ENCODE data around the gene CWH43. TPM values are rescaled to one million over a fixed set of nuclear protein-coding genes. Genes with fewer than 3 reads are reported as not detected.
"Not testable (repeated sequence)": the region's sequence is repeated elsewhere in the genome, so short reads cannot be mapped to it uniquely, and the experiment has no call there.

The CWH43 gene
- total RNA-seq, 1 experiment from 2014 or later = 3.0 TPM

GRCh38 chr4:49102344-49102898, 116.3 kb downstream of the CWH43 start:
- H3F3A ChIP-seq (ENCODE audit: low read length, unreplicated experiment); DNase-seq; H3K4me3 ChIP-seq (ENCODE audit: low read length); H2AFZ ChIP-seq (ENCODE audit: low read length); H3K27ac ChIP-seq (ENCODE audit: low read length); H3K9ac ChIP-seq (ENCODE audit: low read length); H3K36me3 ChIP-seq (ENCODE audit: low read depth, low read length); intact Hi-C loops (cut with micrococcal nuclease); H3K27me3 ChIP-seq (ENCODE audit: low read length); CTCF ChIA-PET; H3K4me2 ChIP-seq (ENCODE audit: low read length); H3K79me2 ChIP-seq (ENCODE audit: low read length); H3K4me1 ChIP-seq (ENCODE audit: insufficient read depth, low read length); H4K20me1 ChIP-seq (ENCODE audit: low read length); POLR2A ChIA-PET (ENCODE audit: unreplicated experiment); H3K9me2 ChIP-seq (replicated peaks; ENCODE audit: low read length); BruUV-seq (replicated peaks): not testable (repeated sequence)
- peak; percentile 23; the same call in 1 of the 2 replicates for ATAC-seq
- peaks cover 39% of the 10 kb centered on the region for H3K9me3 ChIP-seq (ENCODE audit: low read length)

- H3K27ac ChIP-seq (ENCODE audit: low read length); BruUV-seq (replicated peaks); H3K4me2 ChIP-seq (ENCODE audit: low read length); H3K36me3 ChIP-seq (ENCODE audit: low read depth, low read length); CTCF ChIA-PET; H3K4me3 ChIP-seq (ENCODE audit: low read length); intact Hi-C loops (cut with micrococcal nuclease); ATAC-seq; H2AFZ ChIP-seq (ENCODE audit: low read length); H4K20me1 ChIP-seq (ENCODE audit: low read length); H3K9ac ChIP-seq (ENCODE audit: low read length); POLR2A ChIA-PET (ENCODE audit: unreplicated experiment); DNase-seq; H3K79me2 ChIP-seq (ENCODE audit: low read length); H3K4me1 ChIP-seq (ENCODE audit: insufficient read depth, low read length); H3F3A ChIP-seq (ENCODE audit: low read length, unreplicated experiment); H3K9me2 ChIP-seq (replicated peaks; ENCODE audit: low read length); H3K27me3 ChIP-seq (ENCODE audit: low read length): not testable (repeated sequence)
- peaks cover 38% of the 10 kb centered on the region for H3K9me3 ChIP-seq (ENCODE audit: low read length)
Observed at GRCh38 chr4:49103436-49104136, 117.5 kb downstream of the CWH43 start.

- H4K20me1 ChIP-seq (ENCODE audit: low read length); H2AFZ ChIP-seq (ENCODE audit: low read length); DNase-seq; ATAC-seq; H3K27ac ChIP-seq (ENCODE audit: low read length); intact Hi-C loops (cut with micrococcal nuclease); H3K79me2 ChIP-seq (ENCODE audit: low read length); H3K9ac ChIP-seq (ENCODE audit: low read length); H3F3A ChIP-seq (ENCODE audit: low read length, unreplicated experiment); BruUV-seq (replicated peaks); H3K4me1 ChIP-seq (ENCODE audit: insufficient read depth, low read length); H3K9me2 ChIP-seq (replicated peaks; ENCODE audit: low read length); H3K4me2 ChIP-seq (ENCODE audit: low read length); H3K4me3 ChIP-seq (ENCODE audit: low read length); CTCF ChIA-PET; POLR2A ChIA-PET (ENCODE audit: unreplicated experiment); H3K36me3 ChIP-seq (ENCODE audit: low read depth, low read length); H3K27me3 ChIP-seq (ENCODE audit: low read length): not testable (repeated sequence)
- peaks cover 33% of the 10 kb centered on the region for H3K9me3 ChIP-seq (ENCODE audit: low read length)
Observed at GRCh38 chr4:49104231-49104930, 118.3 kb downstream of the CWH43 start.

GRCh38 chr4:49105248-49105904, 119.3 kb downstream of the CWH43 start:
- H3K9me3 ChIP-seq (ENCODE audit: low read length) = peaks cover 26% of the 10 kb centered on the region

GRCh38 chr4:49107262-49107661, 121.2 kb downstream of the CWH43 start:
- H3K27me3 ChIP-seq (ENCODE audit: low read length); POLR2A ChIA-PET (ENCODE audit: unreplicated experiment); H3K9ac ChIP-seq (ENCODE audit: low read length); H3K9me2 ChIP-seq (replicated peaks; ENCODE audit: low read length); H3K4me3 ChIP-seq (ENCODE audit: low read length); H4K20me1 ChIP-seq (ENCODE audit: low read length); CTCF ChIA-PET; H2AFZ ChIP-seq (ENCODE audit: low read length); H3K36me3 ChIP-seq (ENCODE audit: low read depth, low read length); H3F3A ChIP-seq (ENCODE audit: low read length, unreplicated experiment); intact Hi-C loops (cut with micrococcal nuclease); H3K4me2 ChIP-seq (ENCODE audit: low read length); H3K4me1 ChIP-seq (ENCODE audit: insufficient read depth, low read length); H3K27ac ChIP-seq (ENCODE audit: low read length); BruUV-seq (replicated peaks); ATAC-seq; H3K79me2 ChIP-seq (ENCODE audit: low read length): not testable (repeated sequence)
- peak; percentile 46 for DNase-seq
- peaks cover 30% of the 10 kb centered on the region for H3K9me3 ChIP-seq (ENCODE audit: low read length)

More at GRCh38 chr4:49105248-49105904, 119.3 kb downstream of the CWH43 start:
- H3K4me2 ChIP-seq (ENCODE audit: low read length); H3K79me2 ChIP-seq (ENCODE audit: low read length); H3K9ac ChIP-seq (ENCODE audit: low read length); POLR2A ChIA-PET (ENCODE audit: unreplicated experiment); intact Hi-C loops (cut with micrococcal nuclease); H4K20me1 ChIP-seq (ENCODE audit: low read length); H3K36me3 ChIP-seq (ENCODE audit: low read depth, low read length); H3K4me3 ChIP-seq (ENCODE audit: low read length); BruUV-seq (replicated peaks); DNase-seq; H3K9me2 ChIP-seq (replicated peaks; ENCODE audit: low read length); ATAC-seq; H3K27me3 ChIP-seq (ENCODE audit: low read length); H3K4me1 ChIP-seq (ENCODE audit: insufficient read depth, low read length); CTCF ChIA-PET; H2AFZ ChIP-seq (ENCODE audit: low read length); H3F3A ChIP-seq (ENCODE audit: low read length, unreplicated experiment); H3K27ac ChIP-seq (ENCODE audit: low read length): not testable (repeated sequence)

- BruUV-seq (replicated peaks); H3K9me2 ChIP-seq (replicated peaks; ENCODE audit: low read length); POLR2A ChIA-PET (ENCODE audit: unreplicated experiment); H2AFZ ChIP-seq (ENCODE audit: low read length); H3K4me3 ChIP-seq (ENCODE audit: low read length); H3K4me1 ChIP-seq (ENCODE audit: insufficient read depth, low read length); intact Hi-C loops (cut with micrococcal nuclease); H3K27ac ChIP-seq (ENCODE audit: low read length); CTCF ChIA-PET; DNase-seq; H3K36me3 ChIP-seq (ENCODE audit: low read depth, low read length); H3F3A ChIP-seq (ENCODE audit: low read length, unreplicated experiment); H3K9ac ChIP-seq (ENCODE audit: low read length); H3K4me2 ChIP-seq (ENCODE audit: low read length); H3K27me3 ChIP-seq (ENCODE audit: low read length); H3K79me2 ChIP-seq (ENCODE audit: low read length); H4K20me1 ChIP-seq (ENCODE audit: low read length): not testable (repeated sequence)
- peaks cover 25% of the 10 kb centered on the region for H3K9me3 ChIP-seq (ENCODE audit: low read length)
- ATAC-seq = peak; percentile 49
Observed at GRCh38 chr4:49108183-49108978, 122.3 kb downstream of the CWH43 start.

Measured in PC-3 (cell line).